Right lobe of liver (tissue), 6 donors: Measurements from ENCODE around the gene ADCY3. TPM values are rescaled to one million over a fixed set of nuclear protein-coding genes. Genes with fewer than 3 reads are reported as not detected.

Experiments
- ATAC-seq, 4 donors: fragments of 200-7000 bp; cut with Tn5 transposase; one replicate each; pipeline ENCODE4 v1.9.1; 2020; ENCODE audit warnings: mild to moderate bottlenecking in 4 of 4, moderate library complexity in 4 of 4
- DNase-seq, 3 donors: peaks; one replicate each; pipeline ENCODE4 v3.0.0-alpha.2; 2020
- H3K27ac ChIP-seq, 3 donors: fragments of 200-600 bp; one replicate each; pipeline ENCODE4 v1.8.0; 2022
- H3K27me3 ChIP-seq, 2 donors: fragments of 200-600 bp; one replicate each; pipeline ENCODE4 v1.8.0; 2022
- H3K36me3 ChIP-seq, 4 donors: fragments of 200-600 bp; sonication (generic) in 1 of 4; one replicate each; pipeline versions ENCODE4 v1.5.1 to v1.8.0; 2017 to 2022; ENCODE audit warnings: control low read depth in 1 of 4
- H3K4me1 ChIP-seq, 4 donors: fragments of 200-600 bp; sonication (generic) in 1 of 4; one replicate each; pipeline versions ENCODE4 v1.5.1 to v1.8.0; 2017 to 2022; ENCODE audit warnings: control low read depth in 1 of 4
- H3K4me3 ChIP-seq, 3 donors: fragments of 200-600 bp; one replicate each; pipeline ENCODE4 v1.8.0; 2022
- H3K9me3 ChIP-seq, 4 donors: fragments of 200-600 bp; sonication (generic) in 1 of 4; one replicate each; pipeline versions ENCODE4 v1.5.1 to v1.8.0; 2017 to 2022; ENCODE audit warnings: control low read depth in 1 of 4
- CTCF ChIP-seq, 4 donors: fragments of 200-600 bp in 3 of 4; fragments of 450-650 bp in 1 of 4; IDR thresholded peaks; one replicate each; pipeline versions ENCODE4 v1.5.1 to v1.8.0; 2016 to 2022; ENCODE audit warnings: antibody characterized with exemption in 4 of 4, mild to moderate bottlenecking in 2 of 4
- POLR2A ChIP-seq: fragments of 450-650 bp; IDR thresholded peaks from one replicate; pipeline ENCODE4 v1.6.1; 2017; ENCODE audit warnings: antibody characterized with exemption, mild to moderate bottlenecking
- WGBS: methylation state at CpG from one replicate; pipeline ENCODE4 v1.1.6; 2018; ENCODE audit warnings: low coverage, low lambda C conversion rate; ENCODE audit not compliant: insufficient coverage; ENCODE audit errors: missing lambda C conversion rate; 5-methylcytosine and 5-hydroxymethylcytosine counted together
- intact Hi-C, 2 donors: fragments of 100-400 bp; cut with DNase I; formaldehyde crosslinking; loops; one replicate each; pipeline versions ENCODE4 v1.11.2 to v1.14.1; 2022
- total RNA-seq, 6 experiments: library from RNA; depleted of rRNA in 2 of 6; stranded (reverse); fragments of >200 nt in 2 of 6; fragmentation: NEBNext Ultra II Directional in 3 of 6; extraction: Animal tissue kit (Norgen Biotek cat#: 25700) in 3 of 6; gene quantifications; one replicate each; pipeline versions ENCODE4 v1.1.0 to v1.2.4, GENCODE V29; 2016 to 2023
- donor health status: DM: no; HTN: yes; CAD: no.
- donor health status: DM: no; HTN: no; CAD: no.
- donor health status: DM: no; HTN: no; CAD: no.
- donor health status: DM: no; HTN: yes; CAD: no.
- donor health status: DM: no; HTN: yes; CAD: no.

The ADCY3 gene
- total RNA-seq, 6 experiments from 2014 or later, result 2.2 to 7.0 (median 5.6) TPM

DNA sequence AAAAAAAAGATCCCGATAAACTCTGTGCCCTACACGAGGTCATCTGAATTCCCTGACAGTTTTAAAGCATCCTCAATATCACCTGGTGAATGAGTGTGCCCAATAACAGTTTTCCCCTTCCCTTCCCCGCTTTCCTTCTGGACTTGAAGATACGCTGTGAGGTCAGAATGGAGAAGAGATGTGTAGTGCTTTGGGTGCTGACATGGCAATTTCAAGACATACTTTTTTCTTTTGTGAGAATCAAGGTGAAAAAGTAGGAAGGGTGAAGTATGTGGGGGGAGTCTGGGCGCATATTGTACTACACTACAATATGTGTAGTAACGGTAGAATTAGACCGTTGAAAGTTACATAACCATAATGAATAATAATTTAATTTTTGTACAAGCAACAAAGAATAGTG is 30.1 kb upstream of the ADCY3 start:
- no peak for TF ChIP-seq POLR2A
- TF ChIP-seq CTCF (IDR thresholded peaks at IDR 0.05), result no peak
- intact Hi-C loops, result no loop called here
- no peaks in the 10 kb centered on the region for H3K9me3 ChIP-seq
- no peaks in the 10 kb centered on the region for H3K27me3 ChIP-seq
- H3K4me3 ChIP-seq, result no peak overlapping the region
- no peak for DNase-seq
- 96% methylated on average over 7 of the region's 7 CpGs for WGBS
- H3K4me1 ChIP-seq, result no peaks in the 10 kb centered on the region
- no peak for ATAC-seq
- H3K27ac ChIP-seq, result no peak overlapping the region
- peaks cover 0 to 48% (median 3%) of the 10 kb centered on the region in 4 donors for H3K36me3 ChIP-seq

- DNase-seq (no peak), ATAC-seq (no peak)
- Histone ChIP-seq H3K4me1 (no peaks in the 10 kb centered on the region), H3K9me3 (no peaks in the 10 kb centered on the region), H3K27me3 (no peaks in the 10 kb centered on the region), H3K27ac (no peak overlapping the region), H3K4me3 (no peak overlapping the region), H3K36me3 (peaks cover 0 to 43% (median 2%) of the 10 kb centered on the region in 4 donors)
- intact Hi-C loops, result no loop called here
- TF ChIP-seq CTCF (IDR thresholded peaks at IDR 0.05) (no peak), POLR2A (no peak)
- 100% methylated on average over 5 of the region's 6 CpGs for WGBS
Observed at GRCh38 chr2:24948506-24948905, 28.5 kb upstream of the ADCY3 start.

DNA sequence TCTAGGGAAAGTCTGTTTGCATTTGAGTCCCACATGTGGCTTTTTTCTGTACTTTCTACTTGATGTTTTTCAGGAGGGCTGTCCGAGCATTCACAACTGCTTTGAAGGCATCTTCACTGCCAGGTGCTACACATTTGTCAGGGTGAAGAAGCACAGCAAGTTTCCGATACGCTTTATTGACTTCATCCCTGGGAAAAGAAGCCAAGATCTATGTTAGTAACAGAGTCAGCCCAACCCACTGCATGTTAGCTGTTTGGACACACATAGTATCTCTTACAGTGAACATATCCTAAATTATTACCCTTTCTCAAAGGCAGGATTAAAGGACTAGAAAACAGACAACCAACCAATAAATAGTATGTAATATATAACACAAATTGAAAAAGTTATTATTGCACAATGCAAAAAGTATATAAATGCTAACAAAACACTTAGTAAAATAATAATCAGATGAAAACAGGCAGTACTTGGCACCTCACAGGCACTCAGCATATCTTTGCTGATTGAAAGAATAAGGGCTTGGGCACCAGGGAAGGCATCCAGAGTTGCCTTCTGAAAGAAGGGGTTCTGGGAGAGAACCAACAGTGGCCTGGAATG is 27.6 kb upstream of the ADCY3 start:
- Histone ChIP-seq H3K9me3 (no peaks in the 10 kb centered on the region), H3K27ac (no peak overlapping the region), H3K27me3 (no peaks in the 10 kb centered on the region), H3K36me3 (peaks cover 0 to 40% (median 0%) of the 10 kb centered on the region in 4 donors), H3K4me1 (no peaks in the 10 kb centered on the region), H3K4me3 (no peak overlapping the region)
- 91% methylated on average over 3 of the region's 3 CpGs for WGBS
- TF ChIP-seq POLR2A, result no peak
- no peak for TF ChIP-seq CTCF (IDR thresholded peaks at IDR 0.05)
- ATAC-seq (no peak), DNase-seq (no peak)
- intact Hi-C loops, result no loop called here

DNA sequence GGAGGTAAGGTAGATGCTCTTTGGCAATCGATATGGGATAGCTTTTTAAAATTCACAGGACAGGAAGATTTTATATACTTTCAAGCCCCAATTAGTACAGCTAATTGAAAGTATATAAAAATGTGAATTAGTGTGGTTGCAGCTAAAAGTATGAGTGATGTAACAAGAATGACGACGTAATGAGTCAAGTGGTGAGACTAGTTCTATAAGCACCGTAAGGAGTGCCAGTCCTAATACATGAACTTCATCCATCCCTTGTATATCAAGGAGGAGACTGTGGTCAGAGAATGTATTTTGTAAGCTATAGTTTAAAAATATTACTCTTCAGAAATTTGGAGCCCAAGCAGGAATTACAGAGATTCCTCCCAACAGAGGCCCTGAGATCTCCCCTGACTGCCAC is 25.9 kb upstream of the ADCY3 start:
- no peak overlapping the region for H3K27ac ChIP-seq
- WGBS, result 92% methylated on average over 4 of the region's 4 CpGs
- no peak for DNase-seq
- no peaks in the 10 kb centered on the region for H3K4me1 ChIP-seq
- H3K36me3 ChIP-seq, result peaks cover 0 to 29% (median 0%) of the 10 kb centered on the region in 4 donors
- no peaks in the 10 kb centered on the region for H3K9me3 ChIP-seq
- ATAC-seq, result no peak
- intact Hi-C loops, result no loop called here
- H3K4me3 ChIP-seq, result no peak overlapping the region
- no peaks in the 10 kb centered on the region for H3K27me3 ChIP-seq
- TF ChIP-seq POLR2A (no peak), CTCF (IDR thresholded peaks at IDR 0.05) (no peak)
